GM11168 (cell line): Measurements from ENCODE around the gene BABAM2.

Experiments used
- in situ Hi-C: fragments of 300-500 bp; cut with MboI; formaldehyde crosslinking; loops from one replicate; pipeline ENCODE4 v1.12.0; 2022; ENCODE audit warnings: low sequenced_read_pairs; ENCODE audit not compliant: unreplicated experiment

Gene BABAM2

GRCh38 chr2:28377195-28377816 lies 486.8 kb downstream of the BABAM2 start:
- in situ Hi-C loops, result no loop called here

- in situ Hi-C loops, result no loop called here
These were observed 487.6 kb downstream of the BABAM2 start for GRCh38 chr2:28377984-28378678.

- in situ Hi-C loops, result no loop called here
These were observed 488.4 kb downstream of the BABAM2 start for GRCh38 chr2:28378679-28379584.

GRCh38 chr2:28380219-28380618 lies 489.7 kb downstream of the BABAM2 start:
- in situ Hi-C loops, result no loop called here

- in situ Hi-C loops, result no loop called here
These were observed 491.0 kb downstream of the BABAM2 start for GRCh38 chr2:28381225-28382180.

- in situ Hi-C loops, result no loop called here
These were observed 492.2 kb downstream of the BABAM2 start for GRCh38 chr2:28382755-28383154.

GRCh38 chr2:28387082-28387960 lies 496.8 kb downstream of the BABAM2 start:
- in situ Hi-C loops, result no loop called here
